GM19372 (cell line): ENCODE results near the gene PRR20G.
"Not testable (repeated sequence)": the region's sequence is repeated elsewhere in the genome, so short reads cannot be mapped to it uniquely, and the experiment has no call there.

ENCODE experiments used
- ATAC-seq: cut with Tn5 transposase; IDR thresholded peaks from one replicate; pipeline ENCODE4 v1.9.1; 2021; ENCODE audit warnings: mild to moderate bottlenecking, low read depth, moderate library complexity; ENCODE audit not compliant: unreplicated experiment

Gene PRR20G

GRCh38 chr3:127304121-127304744 is 16.4 kb upstream of the PRR20G start:
- ATAC-seq = no peak

DNA sequence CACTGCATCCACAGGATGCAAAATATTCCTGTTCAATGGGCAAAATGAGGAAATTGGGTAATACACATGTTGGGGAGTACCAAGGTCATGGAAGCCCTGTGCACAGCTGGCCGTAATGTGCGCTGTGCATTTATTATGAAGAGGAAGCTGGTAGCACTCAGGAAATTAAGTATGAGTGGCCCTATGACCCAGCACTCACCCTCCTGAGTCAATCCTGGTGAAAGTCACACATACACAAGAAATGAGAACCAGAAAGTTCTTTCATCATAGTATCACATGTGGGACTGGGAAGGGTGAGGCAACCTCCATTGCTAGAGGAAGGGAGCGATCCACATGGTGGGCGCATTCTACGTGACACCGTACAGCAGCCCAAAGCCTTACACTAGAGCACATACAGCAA is 11.4 kb upstream of the PRR20G start:
- ATAC-seq = no peak

- no peak for ATAC-seq
Observed at GRCh38 chr3:127296959-127297358, 9.1 kb upstream of the PRR20G start.

DNA sequence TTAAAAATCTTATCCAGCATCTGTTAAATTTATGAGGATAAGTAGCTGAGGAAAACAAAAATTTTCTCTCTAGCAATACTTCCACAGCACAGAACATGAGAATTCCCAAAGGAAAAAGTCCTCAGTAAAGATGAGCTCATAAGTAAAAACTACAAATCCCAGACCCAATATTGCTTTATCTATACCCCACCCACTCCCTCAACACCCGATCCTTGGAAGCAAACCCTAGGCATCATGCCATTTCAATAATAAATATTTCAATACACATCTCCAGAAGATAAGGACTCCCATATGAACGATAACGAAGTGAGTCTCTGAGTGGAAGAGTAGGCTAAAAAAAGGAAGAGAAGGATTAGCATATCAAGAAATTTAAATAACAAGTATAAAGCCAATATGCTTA is 8.3 kb upstream of the PRR20G start:
- ATAC-seq = no peak

GRCh38 chr3:127293650-127294049 is 5.8 kb upstream of the PRR20G start:
- ATAC-seq = not testable (repeated sequence)

DNA sequence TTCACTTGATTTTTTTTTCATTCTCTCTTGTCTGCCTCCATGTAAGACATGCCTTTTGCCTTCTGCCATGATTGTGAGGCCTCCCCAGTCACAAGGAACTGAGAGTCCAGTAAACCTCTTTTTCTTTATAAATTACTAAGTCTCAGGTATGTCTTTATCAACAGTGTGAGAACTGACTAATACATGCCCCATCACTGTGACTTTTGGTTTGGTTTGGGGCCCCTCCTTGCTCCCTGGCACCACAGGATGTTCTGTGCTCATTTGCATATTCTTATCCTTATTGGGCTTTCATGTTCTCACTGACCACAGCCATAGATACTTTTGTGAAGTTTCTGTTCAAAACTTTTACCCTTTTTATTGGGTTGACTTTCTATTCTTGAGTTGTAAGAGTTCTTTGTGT is 3.8 kb upstream of the PRR20G start:
- ATAC-seq = no peak

- no peak for ATAC-seq
Observed at GRCh38 chr3:127291114-127291513, 3.3 kb upstream of the PRR20G start.

DNA sequence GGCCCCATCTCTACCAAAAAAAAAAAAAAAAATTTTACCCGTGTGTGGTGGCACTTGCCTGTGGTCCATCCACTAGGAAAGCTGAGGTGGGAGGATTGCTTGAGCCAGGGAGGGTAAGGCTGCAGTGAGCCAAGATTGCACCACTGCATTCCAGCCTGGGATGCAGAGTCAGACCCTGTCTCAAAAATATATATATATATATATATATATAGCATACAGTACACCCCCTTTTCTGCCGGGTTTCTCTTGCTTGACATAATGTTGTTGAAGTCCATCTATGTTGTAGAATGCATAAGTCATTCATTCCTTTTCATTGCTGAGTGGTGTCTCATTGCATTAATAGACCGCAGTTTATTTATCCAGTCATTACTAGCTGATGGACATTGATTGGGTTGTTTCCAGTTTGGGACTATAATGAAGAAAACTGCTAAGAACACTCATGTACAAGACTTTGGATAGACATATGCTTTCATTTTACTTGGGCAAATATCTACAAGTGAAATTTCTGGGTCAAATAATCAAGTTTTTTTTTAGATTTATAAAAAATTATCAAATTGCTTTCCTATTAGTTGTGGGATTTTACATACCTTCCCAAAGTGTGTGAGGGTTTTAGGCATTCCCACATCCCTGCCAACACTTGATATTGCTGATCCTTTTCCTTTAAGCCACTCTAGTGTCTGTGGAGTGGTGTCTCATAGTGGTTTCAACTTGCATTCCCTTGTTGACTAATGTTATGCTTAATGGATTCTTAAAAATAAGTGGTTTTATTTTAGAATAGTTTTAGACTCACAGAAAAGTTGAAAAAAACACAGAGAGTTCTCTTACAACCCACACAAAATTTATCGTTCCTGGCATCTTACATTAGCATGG is 2.1 kb upstream of the PRR20G start:
- no peak for ATAC-seq

DNA sequence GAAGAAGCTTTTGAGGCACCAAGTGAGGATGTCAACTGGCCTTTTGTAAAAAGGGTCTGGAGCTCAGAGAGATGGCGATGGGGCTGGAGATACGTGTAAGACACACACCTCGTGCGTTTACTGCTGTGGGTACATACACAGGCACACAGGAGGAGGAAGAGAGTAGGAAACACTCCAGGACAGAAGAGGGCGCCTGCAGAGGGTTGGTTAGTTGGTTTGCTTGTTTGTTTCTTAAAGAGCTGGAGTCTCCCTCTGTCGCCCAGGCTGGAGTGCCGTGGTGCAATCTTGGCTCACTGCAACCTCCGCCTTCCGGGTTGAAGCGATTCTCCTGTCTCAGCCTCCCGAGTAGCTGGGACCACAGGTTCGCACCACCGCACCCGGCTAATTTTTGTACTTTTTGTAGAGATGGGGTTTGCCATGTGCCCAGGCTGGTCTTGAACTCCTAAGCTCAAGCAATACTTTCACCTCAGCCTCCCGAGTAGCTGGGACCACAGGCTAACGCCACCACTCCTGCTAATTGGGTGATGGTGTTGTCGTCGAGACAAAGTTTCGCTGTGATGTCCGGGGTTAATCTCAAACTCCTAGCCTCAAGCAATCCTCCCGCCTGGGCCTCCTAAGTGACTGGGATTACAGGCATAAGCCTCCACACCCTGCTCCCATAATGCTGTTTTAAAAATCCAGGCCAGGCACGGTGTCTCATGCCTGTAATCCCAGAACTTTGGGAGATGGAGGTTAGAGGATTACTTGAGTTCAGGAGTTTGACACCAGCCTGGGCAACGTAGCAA is 1.3 kb upstream of the PRR20G start:
- ATAC-seq = no peak

GRCh38 chr3:127288343-127288742 is 497 bp upstream of the PRR20G start:
- no peak for ATAC-seq

DNA sequence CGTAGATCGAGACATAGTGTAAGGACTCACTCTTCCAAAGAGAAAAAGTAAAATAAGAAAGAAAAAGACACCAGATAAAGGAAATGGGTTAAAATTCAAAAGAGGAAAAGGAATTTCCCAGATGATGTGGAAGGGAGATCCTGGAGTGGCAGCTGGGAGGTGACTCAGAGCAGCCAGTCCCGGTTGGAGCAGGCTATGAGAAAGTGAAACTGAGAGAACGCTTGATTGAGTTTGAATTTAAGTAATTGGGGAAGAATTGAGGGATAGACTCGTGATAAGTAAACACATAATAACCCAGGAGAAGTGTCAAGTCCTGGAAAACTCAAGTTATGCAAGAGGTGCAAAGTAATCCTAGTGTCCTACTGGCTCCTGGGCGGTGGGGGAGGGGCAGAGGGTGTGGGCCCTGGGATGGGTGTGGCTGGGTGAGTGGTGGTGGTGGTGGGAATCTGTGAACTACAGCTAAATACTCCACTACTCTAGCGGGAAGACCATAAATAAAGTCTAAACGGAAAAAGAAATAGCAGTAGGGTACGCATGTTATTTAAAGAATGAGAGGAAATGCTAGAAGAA is 1.2 kb downstream of the PRR20G start:
- ATAC-seq = no peak

DNA sequence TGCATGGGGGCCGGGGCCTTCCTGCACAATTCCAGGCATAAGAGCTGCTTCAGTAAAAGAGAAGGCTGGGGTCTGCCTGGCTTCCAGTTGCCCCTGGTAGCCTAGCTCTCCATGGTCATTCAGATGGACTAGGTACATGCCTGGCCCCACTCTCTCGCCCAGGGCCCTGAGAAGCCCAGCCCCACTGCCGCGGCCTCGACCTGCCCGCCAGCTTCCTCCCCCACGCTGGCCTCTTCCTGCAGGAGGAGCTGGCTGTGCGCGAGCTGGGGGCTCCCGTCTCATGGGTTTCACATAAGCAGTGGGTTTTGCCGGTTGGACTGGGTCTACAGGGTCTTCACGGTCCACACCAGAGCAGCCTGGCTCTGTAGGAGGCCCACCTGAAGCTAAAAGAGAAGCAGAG is 3.6 kb downstream of the PRR20G start:
- ATAC-seq = no peak

- ATAC-seq = no peak
Observed at GRCh38 chr3:127277561-127277960, 10.3 kb downstream of the PRR20G start.

DNA sequence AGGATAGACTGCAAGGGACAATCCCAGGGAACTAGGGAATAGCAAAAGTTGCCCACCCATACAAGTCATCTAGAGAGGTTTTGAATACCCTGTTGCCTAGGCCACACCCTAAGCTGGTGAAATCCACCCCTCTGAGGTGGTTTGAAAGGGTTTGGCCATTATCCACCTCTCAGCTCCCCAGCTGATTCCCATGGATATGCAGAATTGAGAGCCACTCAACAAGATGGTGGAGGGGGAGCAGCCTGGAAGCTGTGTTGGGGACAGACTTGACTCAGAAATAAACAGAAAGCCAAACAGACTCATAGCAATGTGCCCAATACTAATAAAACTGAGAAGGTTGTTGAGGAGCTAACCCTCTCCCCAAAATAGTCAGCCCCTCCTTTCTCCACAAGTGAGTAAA is 10.9 kb downstream of the PRR20G start:
- ATAC-seq = no peak

DNA sequence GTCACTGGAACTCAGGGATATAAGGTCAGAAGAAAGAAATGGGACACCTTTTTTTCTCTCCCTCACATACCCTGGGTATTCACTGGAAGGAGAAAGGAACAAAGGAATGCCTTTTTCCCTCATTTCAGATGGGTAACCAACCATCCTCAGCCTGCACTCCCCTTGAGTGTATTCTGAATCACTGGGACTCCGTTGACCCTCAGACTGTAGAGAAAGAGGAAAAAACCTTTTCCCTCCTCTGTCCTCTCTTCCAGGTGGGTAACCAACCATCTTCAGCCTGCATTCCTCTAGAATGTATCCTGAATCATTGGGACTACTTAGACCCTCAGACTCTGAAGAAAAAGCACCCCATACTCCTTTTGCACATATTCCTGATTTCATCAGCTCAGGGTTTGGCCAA is 11.4 kb downstream of the PRR20G start:
- no peak for ATAC-seq

DNA sequence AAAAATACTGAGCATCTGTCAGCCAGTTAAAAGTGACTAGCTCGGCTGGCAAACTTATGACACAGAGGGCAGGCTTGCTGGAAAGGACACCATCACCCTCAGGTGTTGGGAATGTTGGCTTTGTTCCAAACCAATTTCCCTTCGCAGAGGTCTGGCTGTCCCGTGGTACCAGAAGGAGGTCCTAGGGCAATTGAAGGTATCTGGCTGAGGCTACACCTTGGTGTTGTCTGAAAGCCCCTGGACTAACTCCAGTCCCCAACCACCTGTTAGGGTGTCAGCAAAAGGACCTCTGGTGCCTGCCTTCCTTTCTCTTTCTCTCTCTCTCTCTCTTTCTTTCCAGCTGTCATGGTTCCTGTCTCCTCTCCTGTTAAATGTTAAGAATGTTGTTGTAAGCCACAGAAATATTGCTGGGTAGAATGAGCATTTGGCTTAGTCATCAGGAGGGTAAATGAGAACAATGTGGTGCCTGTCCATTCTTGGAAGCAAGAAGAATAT is 12.5 kb downstream of the PRR20G start:
- no peak for ATAC-seq

DNA sequence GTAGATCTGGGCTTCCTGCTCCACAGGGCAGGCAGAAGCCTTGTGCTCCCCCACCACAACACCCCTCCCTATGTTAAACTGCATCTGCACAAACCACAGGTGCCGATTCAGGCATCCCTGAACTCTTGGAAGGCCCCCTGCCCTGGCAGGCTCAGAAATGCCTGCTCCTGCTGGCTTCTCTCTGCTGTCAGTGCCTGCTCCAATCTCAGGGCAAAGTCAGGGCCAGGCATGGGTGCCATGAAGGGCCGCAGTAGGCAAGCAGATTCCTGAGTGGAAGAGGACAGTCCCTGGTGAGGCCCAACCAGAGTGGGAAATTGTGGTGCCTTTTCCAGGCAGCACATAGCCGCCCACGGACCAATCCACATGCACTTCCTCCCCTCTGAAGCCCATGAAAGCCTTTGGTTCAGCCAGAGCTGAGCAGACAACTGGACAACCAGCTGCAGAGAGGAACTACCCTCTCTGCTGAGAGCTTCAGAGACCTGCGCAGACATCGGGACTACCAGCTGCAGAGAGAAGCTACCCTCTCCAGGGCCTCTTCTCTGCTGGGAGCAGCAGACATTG is 13.6 kb downstream of the PRR20G start:
- no peak for ATAC-seq

DNA sequence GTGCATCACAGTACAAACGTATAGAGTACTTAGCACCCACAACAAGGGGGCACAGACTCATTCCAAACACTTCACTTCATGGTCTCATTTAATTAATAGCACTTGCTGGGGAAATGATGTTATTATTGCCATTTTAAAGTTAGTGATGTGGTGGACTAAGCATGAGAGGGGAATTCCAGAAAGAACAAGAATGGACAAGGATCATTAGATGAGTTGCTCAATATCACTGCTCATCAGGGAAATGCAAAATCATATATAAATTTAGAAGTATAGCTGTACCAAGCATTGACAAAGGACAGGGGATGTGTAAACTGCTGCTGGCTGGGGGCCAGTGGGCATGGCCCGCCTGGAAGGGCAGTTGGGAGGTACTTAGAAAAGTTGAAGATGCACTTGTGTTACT is 14.6 kb downstream of the PRR20G start:
- no peak for ATAC-seq

DNA sequence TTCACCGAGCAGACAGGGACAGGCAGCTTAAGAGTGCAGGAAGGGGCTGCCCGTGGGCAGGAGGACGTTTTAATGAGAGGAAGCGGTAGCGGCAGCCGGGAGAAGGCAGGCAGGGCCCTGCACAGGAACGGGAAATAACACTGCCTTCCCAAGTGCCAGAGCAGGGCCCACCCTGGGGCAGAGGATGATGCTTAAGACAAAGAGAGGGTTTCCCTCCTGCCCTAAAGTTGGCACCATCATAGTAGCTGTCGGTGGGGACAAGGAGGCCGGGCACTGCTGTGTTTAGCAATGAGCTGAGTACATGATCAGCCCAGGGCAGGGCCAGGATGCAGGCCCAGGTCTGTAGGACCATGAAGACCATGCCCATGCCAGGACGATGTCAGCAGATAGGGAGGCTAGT is 21.7 kb downstream of the PRR20G start:
- ATAC-seq = no peak

- ATAC-seq = no peak
Observed at GRCh38 chr3:127265581-127265981, 22.3 kb downstream of the PRR20G start.
